Measurements from ENCODE around the gene HNRNPA2B1. TPM values are rescaled to one million over a fixed set of nuclear protein-coding genes. Genes with fewer than 3 reads are reported as not detected.

The HNRNPA2B1 gene
- total and polyA plus RNA-seq, 2 donors (not counting 1 experiment from before 2014, with no cell fraction given): 167 to 524 TPM

DNA sequence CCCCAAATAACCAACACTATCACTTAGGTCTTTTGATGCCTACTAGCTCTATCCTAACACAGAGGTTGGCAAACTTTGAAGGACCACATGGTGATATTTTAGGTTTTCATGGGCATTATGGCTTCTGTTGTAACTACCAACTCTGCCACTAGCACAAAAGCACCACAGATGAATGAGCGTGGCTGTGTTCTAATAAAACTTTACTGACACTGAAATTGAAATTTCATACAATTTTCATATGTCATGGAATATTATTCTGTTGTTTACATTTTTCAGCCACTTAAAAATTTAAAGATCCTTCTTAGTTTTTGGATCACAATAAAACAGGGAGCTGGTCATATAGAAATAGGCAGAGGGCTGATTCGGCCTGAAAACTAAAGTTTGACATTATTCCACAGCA is 27.4 kb upstream of the HNRNPA2B1 start:
- Mint-ChIP-seq H3K4me1 (no peaks in the 10 kb centered on the region), H3K9me3 (ENCODE audit: insufficient read depth) (no peaks in the 10 kb centered on the region), H3K27ac (no peak overlapping the region), H3K27me3 (peaks cover 13% of the 10 kb centered on the region), H3K4me3 (no peak overlapping the region)
- no CpG with 5 or more reads among the region's 2 CpGs for WGBS (ENCODE audit: insufficient coverage)
- Histone ChIP-seq H3K9ac (ENCODE audit: low read length) (no peak overlapping the region), H3K27me3 (replicated peaks in 1 of 4; ENCODE audit: control extremely low read depth in 1 of 4, control insufficient read depth in 3 of 4, insufficient read depth in 4 of 4, low read length in 3 of 4) (no peaks in the 10 kb centered on the region), H3K27ac (ENCODE audit: low read length in 2 of 2) (no peak overlapping the region), H2AFZ (ENCODE audit: insufficient read depth, low read depth, low read length, poor library complexity, severe bottlenecking) (no peak overlapping the region), H3K4me1 (ENCODE audit: control insufficient read depth in 2 of 2, insufficient read depth in 2 of 2, low read length in 2 of 2) (no peaks in the 10 kb centered on the region), H3K4me3 (ENCODE audit: control extremely low read depth in 1 of 5, extremely low read depth in 1 of 5, insufficient read depth in 1 of 5, low read depth in 2 of 5, low read length in 4 of 5) (no peak overlapping the region), H3K79me2 (ENCODE audit: control insufficient read depth, insufficient read depth, low read length) (no peaks in the 10 kb centered on the region), H4K20me1 (ENCODE audit: control insufficient read depth, insufficient read depth, low read length, poor library complexity, severe bottlenecking) (no peaks in the 10 kb centered on the region), H3K9me3 (ENCODE audit: control extremely low read depth in 1 of 3, control insufficient read depth in 2 of 3, insufficient read depth in 1 of 3, low read length in 2 of 3) (no peaks in the 10 kb centered on the region), H3K4me2 (replicated peaks; ENCODE audit: low read depth, low read length, poor library complexity, severe bottlenecking) (no peak overlapping the region), H3K36me3 (replicated peaks in 1 of 2; ENCODE audit: control extremely low read depth in 1 of 2, control insufficient read depth in 1 of 2, extremely low read depth in 1 of 2, insufficient read depth in 2 of 2, low read length in 1 of 2) (no peaks in the 10 kb centered on the region)
- ChIA-PET CTCF (no interaction called here), POLR2A (no interaction called here)
- TF ChIP-seq EZH2 (IDR thresholded peaks at IDR 0.05; ENCODE audit: borderline replicate concordance, insufficient read depth, low read depth, low read length, poor library complexity, severe bottlenecking): no peak
- TF ChIP-seq, protein P1, sequence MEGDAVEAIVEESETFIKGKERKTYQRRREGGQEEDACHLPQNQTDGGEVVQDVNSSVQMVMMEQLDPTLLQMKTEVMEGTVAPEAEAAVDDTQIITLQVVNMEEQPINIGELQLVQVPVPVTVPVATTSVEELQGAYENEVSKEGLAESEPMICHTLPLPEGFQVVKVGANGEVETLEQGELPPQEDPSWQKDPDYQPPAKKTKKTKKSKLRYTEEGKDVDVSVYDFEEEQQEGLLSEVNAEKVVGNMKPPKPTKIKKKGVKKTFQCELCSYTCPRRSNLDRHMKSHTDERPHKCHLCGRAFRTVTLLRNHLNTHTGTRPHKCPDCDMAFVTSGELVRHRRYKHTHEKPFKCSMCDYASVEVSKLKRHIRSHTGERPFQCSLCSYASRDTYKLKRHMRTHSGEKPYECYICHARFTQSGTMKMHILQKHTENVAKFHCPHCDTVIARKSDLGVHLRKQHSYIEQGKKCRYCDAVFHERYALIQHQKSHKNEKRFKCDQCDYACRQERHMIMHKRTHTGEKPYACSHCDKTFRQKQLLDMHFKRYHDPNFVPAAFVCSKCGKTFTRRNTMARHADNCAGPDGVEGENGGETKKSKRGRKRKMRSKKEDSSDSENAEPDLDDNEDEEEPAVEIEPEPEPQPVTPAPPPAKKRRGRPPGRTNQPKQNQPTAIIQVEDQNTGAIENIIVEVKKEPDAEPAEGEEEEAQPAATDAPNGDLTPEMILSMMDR (IDR thresholded peaks at IDR 0.05): no peak
- DNase-seq (no peak), ATAC-seq (ENCODE audit: low read depth) (no peak)
- intact Hi-C loops (cut with micrococcal nuclease): no loop called here

DNA sequence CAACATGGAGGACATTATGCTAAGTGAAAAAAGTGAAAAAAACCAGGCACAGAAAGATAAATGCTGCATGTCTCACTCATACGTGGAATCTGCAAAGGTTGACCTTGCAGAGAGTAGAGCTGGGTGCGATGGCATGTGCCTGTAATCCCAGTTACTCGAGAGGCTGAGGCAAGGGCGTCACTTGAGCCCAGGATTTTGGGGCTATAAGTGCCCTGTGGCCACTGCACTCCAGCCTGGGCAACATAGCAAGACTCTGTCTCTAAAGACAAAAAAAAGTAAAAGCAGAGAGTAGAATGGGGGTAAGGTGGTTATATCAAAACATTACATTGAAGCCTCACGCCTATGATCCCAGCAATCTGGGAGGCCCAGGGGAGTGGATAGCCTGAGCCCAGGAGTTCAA is 23.8 kb upstream of the HNRNPA2B1 start:
- Histone ChIP-seq H3K27ac (ENCODE audit: low read length in 2 of 2) (no peak overlapping the region), H3K4me2 (replicated peaks; ENCODE audit: low read depth, low read length, poor library complexity, severe bottlenecking) (no peak overlapping the region), H3K4me3 (ENCODE audit: control extremely low read depth in 1 of 5, extremely low read depth in 1 of 5, insufficient read depth in 1 of 5, low read depth in 2 of 5, low read length in 4 of 5) (no peak overlapping the region), H3K9ac (ENCODE audit: low read length) (no peak overlapping the region), H3K4me1 (ENCODE audit: control insufficient read depth in 2 of 2, insufficient read depth in 2 of 2, low read length in 2 of 2) (no peaks in the 10 kb centered on the region), H3K79me2 (ENCODE audit: control insufficient read depth, insufficient read depth, low read length) (no peaks in the 10 kb centered on the region), H3K36me3 (replicated peaks in 1 of 2; ENCODE audit: control extremely low read depth in 1 of 2, control insufficient read depth in 1 of 2, extremely low read depth in 1 of 2, insufficient read depth in 2 of 2, low read length in 1 of 2) (no peaks in the 10 kb centered on the region), H4K20me1 (ENCODE audit: control insufficient read depth, insufficient read depth, low read length, poor library complexity, severe bottlenecking) (no peaks in the 10 kb centered on the region), H2AFZ (ENCODE audit: insufficient read depth, low read depth, low read length, poor library complexity, severe bottlenecking) (no peak overlapping the region), H3K9me3 (ENCODE audit: control extremely low read depth in 1 of 3, control insufficient read depth in 2 of 3, insufficient read depth in 1 of 3, low read length in 2 of 3) (peaks cover 0 to 4% (median 0%) of the 10 kb centered on the region in 3 donors), H3K27me3 (replicated peaks in 1 of 4; ENCODE audit: control extremely low read depth in 1 of 4, control insufficient read depth in 3 of 4, insufficient read depth in 4 of 4, low read length in 3 of 4) (peaks cover 0 to 3% (median 0%) of the 10 kb centered on the region in 4 experiments)
- Mint-ChIP-seq H3K27ac (no peak overlapping the region), H3K4me1 (no peaks in the 10 kb centered on the region), H3K4me3 (no peak overlapping the region), H3K9me3 (ENCODE audit: insufficient read depth) (no peaks in the 10 kb centered on the region), H3K27me3 (peaks cover 9% of the 10 kb centered on the region)
- TF ChIP-seq, protein P1 (IDR thresholded peaks at IDR 0.05): no peak
- no peak for TF ChIP-seq EZH2 (IDR thresholded peaks at IDR 0.05; ENCODE audit: borderline replicate concordance, insufficient read depth, low read depth, low read length, poor library complexity, severe bottlenecking)
- POLR2A ChIA-PET: no interaction called here
- 89% methylated on average over 3 of the region's 5 CpGs for WGBS (ENCODE audit: insufficient coverage)
- intact Hi-C loops (cut with micrococcal nuclease): no loop called here
- DNase-seq (no peak), ATAC-seq (ENCODE audit: low read depth) (no peak)
- CTCF ChIA-PET: no interaction called here

Data from B cell (primary cell).